Measurements from ENCODE around the gene RTL9. TPM values are rescaled to one million over a fixed set of nuclear protein-coding genes. Genes with fewer than 3 reads are reported as not detected.

The RTL9 gene
- total and polyA plus RNA-seq, 2 donors (not counting 1 experiment from before 2014, with no cell fraction given): 0.09 to 0.17 TPM

DNA sequence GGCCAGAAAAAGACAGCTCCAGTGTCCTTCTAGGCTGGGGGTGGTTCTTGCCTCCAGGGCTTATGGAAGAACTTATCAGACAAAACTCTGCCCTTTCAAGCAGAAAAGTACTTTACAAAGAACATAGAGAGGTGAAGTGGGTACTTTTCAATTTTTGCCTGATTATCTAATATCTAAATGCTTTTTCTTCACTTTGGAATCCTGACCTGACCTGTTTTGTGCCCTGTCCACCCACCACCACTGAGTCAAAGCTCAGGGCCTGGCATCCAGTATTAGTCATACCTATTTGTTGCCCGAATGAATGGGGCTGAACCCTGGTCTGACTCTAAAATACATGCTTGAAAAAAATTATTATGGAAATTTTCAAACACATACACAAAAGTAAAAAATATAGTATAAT, 37.2 kb downstream of the RTL9 start:
- Histone ChIP-seq H3K27me3 (ENCODE audit: control insufficient read depth, insufficient read depth, low read length) (no peaks in the 10 kb centered on the region), H3K36me3 (ENCODE audit: control insufficient read depth, insufficient read depth, low read length) (no peaks in the 10 kb centered on the region), H4K20me1 (ENCODE audit: control insufficient read depth, extremely low read depth, insufficient read depth, low read length) (no peaks in the 10 kb centered on the region), H2AFZ (ENCODE audit: low read length) (no peak overlapping the region), H3K4me1 (ENCODE audit: control insufficient read depth, extremely low read depth, insufficient read depth, low read length) (peaks cover 2% of the 10 kb centered on the region), H3K4me2 (ENCODE audit: extremely low read depth, insufficient read depth, low read length) (no peak overlapping the region), H3K9ac (ENCODE audit: insufficient read depth, low read length) (no peak overlapping the region), H3K9me3 (ENCODE audit: control insufficient read depth, insufficient read depth, low read depth, low read length) (no peaks in the 10 kb centered on the region), H3K4me3 (replicated peaks in 1 of 4; ENCODE audit: control extremely low read depth in 1 of 4, insufficient read depth in 1 of 4, low read depth in 3 of 4, low read length in 4 of 4) (no peak overlapping the region), H3K79me2 (ENCODE audit: control insufficient read depth, insufficient read depth, low read length) (no peaks in the 10 kb centered on the region), H3K27ac (ENCODE audit: insufficient read depth, low read length) (no peak overlapping the region)
- no peak for TF ChIP-seq EZH2 (IDR thresholded peaks at IDR 0.05; ENCODE audit: low read length, missing control alignments)
- no peak for DNase-seq (ENCODE audit: low read depth in 2 of 2)

DNA sequence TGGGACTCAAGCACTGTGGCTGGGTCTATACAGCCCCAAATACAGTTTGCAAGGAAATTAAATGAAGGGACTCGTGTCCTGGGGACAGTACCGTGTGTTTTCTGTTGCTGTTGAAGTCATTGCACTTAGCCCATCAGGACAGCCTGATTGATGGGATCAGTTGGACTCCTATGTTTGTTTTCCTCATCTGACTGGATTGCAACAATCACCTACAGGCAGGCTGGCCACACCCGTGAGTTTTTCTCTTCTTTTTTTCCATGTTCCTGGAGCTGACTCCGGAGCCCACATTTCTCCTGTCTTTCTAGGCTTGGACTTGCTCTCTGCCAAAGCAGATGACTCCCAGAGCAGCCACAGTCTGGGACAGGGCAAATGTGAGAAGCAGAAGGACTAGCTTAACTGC, 38.1 kb downstream of the RTL9 start:
- no peak overlapping the region for H3K9ac ChIP-seq (ENCODE audit: insufficient read depth, low read length)
- H3K9me3 ChIP-seq (ENCODE audit: control insufficient read depth, insufficient read depth, low read depth, low read length): no peaks in the 10 kb centered on the region
- no peaks in the 10 kb centered on the region for H3K27me3 ChIP-seq (ENCODE audit: control insufficient read depth, insufficient read depth, low read length)
- no peak overlapping the region for H2AFZ ChIP-seq (ENCODE audit: low read length)
- no peaks in the 10 kb centered on the region for H4K20me1 ChIP-seq (ENCODE audit: control insufficient read depth, extremely low read depth, insufficient read depth, low read length)
- no peak overlapping the region for H3K4me2 ChIP-seq (ENCODE audit: extremely low read depth, insufficient read depth, low read length)
- H3K79me2 ChIP-seq (ENCODE audit: control insufficient read depth, insufficient read depth, low read length): no peaks in the 10 kb centered on the region
- DNase-seq (ENCODE audit: low read depth in 2 of 2): no peak
- no peak overlapping the region for H3K27ac ChIP-seq (ENCODE audit: insufficient read depth, low read length)
- TF ChIP-seq, protein P1, sequence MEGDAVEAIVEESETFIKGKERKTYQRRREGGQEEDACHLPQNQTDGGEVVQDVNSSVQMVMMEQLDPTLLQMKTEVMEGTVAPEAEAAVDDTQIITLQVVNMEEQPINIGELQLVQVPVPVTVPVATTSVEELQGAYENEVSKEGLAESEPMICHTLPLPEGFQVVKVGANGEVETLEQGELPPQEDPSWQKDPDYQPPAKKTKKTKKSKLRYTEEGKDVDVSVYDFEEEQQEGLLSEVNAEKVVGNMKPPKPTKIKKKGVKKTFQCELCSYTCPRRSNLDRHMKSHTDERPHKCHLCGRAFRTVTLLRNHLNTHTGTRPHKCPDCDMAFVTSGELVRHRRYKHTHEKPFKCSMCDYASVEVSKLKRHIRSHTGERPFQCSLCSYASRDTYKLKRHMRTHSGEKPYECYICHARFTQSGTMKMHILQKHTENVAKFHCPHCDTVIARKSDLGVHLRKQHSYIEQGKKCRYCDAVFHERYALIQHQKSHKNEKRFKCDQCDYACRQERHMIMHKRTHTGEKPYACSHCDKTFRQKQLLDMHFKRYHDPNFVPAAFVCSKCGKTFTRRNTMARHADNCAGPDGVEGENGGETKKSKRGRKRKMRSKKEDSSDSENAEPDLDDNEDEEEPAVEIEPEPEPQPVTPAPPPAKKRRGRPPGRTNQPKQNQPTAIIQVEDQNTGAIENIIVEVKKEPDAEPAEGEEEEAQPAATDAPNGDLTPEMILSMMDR (conservative IDR thresholded peaks at IDR 0.05 in 1 of 2, IDR thresholded peaks at IDR 0.05 in 1 of 2; ENCODE audit: low read depth in 1 of 2, low read length in 2 of 2): no peak
- TF ChIP-seq EZH2 (IDR thresholded peaks at IDR 0.05; ENCODE audit: low read length, missing control alignments): no peak
- H3K36me3 ChIP-seq (ENCODE audit: control insufficient read depth, insufficient read depth, low read length): no peaks in the 10 kb centered on the region
- no peak overlapping the region for H3K4me3 ChIP-seq (replicated peaks in 1 of 4; ENCODE audit: control extremely low read depth in 1 of 4, insufficient read depth in 1 of 4, low read depth in 3 of 4, low read length in 4 of 4)
- H3K4me1 ChIP-seq (ENCODE audit: control insufficient read depth, extremely low read depth, insufficient read depth, low read length): peaks cover 2% of the 10 kb centered on the region

DNA sequence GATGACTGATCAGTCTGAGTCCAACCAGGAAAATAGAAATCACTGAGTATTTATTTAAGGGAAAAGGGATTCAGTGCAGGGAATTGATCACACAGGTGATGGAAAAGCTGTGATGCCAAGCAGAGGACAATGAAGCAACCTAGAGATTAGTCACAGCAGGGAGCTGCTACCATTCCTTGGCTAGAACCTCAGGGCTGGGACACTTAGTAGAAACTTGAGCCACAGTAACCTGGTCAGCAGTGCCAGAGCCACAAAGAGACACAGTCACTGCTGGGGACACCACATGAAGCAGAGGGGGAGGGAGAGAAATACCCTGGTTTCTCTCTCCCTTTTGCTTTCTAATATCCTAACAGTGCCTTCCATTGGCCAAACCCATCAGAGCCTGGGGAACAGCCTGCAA, 38.7 kb downstream of the RTL9 start:
- no peaks in the 10 kb centered on the region for H4K20me1 ChIP-seq (ENCODE audit: control insufficient read depth, extremely low read depth, insufficient read depth, low read length)
- DNase-seq (ENCODE audit: low read depth in 2 of 2): no peak
- H3K4me3 ChIP-seq (replicated peaks in 1 of 4; ENCODE audit: control extremely low read depth in 1 of 4, insufficient read depth in 1 of 4, low read depth in 3 of 4, low read length in 4 of 4): no peak overlapping the region
- no peak overlapping the region for H2AFZ ChIP-seq (ENCODE audit: low read length)
- no peak overlapping the region for H3K27ac ChIP-seq (ENCODE audit: insufficient read depth, low read length)
- no peaks in the 10 kb centered on the region for H3K9me3 ChIP-seq (ENCODE audit: control insufficient read depth, insufficient read depth, low read depth, low read length)
- H3K4me2 ChIP-seq (ENCODE audit: extremely low read depth, insufficient read depth, low read length): no peak overlapping the region
- H3K4me1 ChIP-seq (ENCODE audit: control insufficient read depth, extremely low read depth, insufficient read depth, low read length): peaks cover 3% of the 10 kb centered on the region
- TF ChIP-seq, protein P1 (conservative IDR thresholded peaks at IDR 0.05 in 1 of 2, IDR thresholded peaks at IDR 0.05 in 1 of 2; ENCODE audit: low read depth in 1 of 2, low read length in 2 of 2): no peak
- no peak overlapping the region for H3K9ac ChIP-seq (ENCODE audit: insufficient read depth, low read length)
- H3K79me2 ChIP-seq (ENCODE audit: control insufficient read depth, insufficient read depth, low read length): no peaks in the 10 kb centered on the region
- H3K27me3 ChIP-seq (ENCODE audit: control insufficient read depth, insufficient read depth, low read length): no peaks in the 10 kb centered on the region
- no peaks in the 10 kb centered on the region for H3K36me3 ChIP-seq (ENCODE audit: control insufficient read depth, insufficient read depth, low read length)
